Activated CD8-positive, alpha-beta memory T cell treated with anti-CD3 and anti-CD28 coated beads, Interleukin-2, amount 50 U/mL, for 24 hours (primary cell): ENCODE measurements around the gene MYL7.

Source experiments
- DNase-seq: peaks from one replicate; pipeline ENCODE4 v3.0.0-alpha.2; 2020; ENCODE audit errors: extremely low read depth

MYL7 gene

GRCh38 chr7:44150466-44150832, 9.3 kb upstream of the MYL7 start:
- DNase-seq, result no peak

GRCh38 chr7:44149571-44150465, 8.7 kb upstream of the MYL7 start:
- no peak for DNase-seq

GRCh38 chr7:44148961-44149536, 7.9 kb upstream of the MYL7 start:
- no peak for DNase-seq

- no peak for DNase-seq
Observed at GRCh38 chr7:44148166-44148565, 7.0 kb upstream of the MYL7 start.

GRCh38 chr7:44147026-44147991, 6.2 kb upstream of the MYL7 start:
- DNase-seq, result no peak

GRCh38 chr7:44145969-44146911, 5.1 kb upstream of the MYL7 start:
- no peak for DNase-seq

GRCh38 chr7:44145479-44145968, 4.4 kb upstream of the MYL7 start:
- no peak for DNase-seq

GRCh38 chr7:44144968-44145478, 3.9 kb upstream of the MYL7 start:
- no peak for DNase-seq

- no peak for DNase-seq
Observed at GRCh38 chr7:44144426-44144967, 3.4 kb upstream of the MYL7 start.

- DNase-seq, result no peak
Observed at GRCh38 chr7:44143646-44144250, 2.6 kb upstream of the MYL7 start.

GRCh38 chr7:44142028-44142427, 896 bp upstream of the MYL7 start:
- no peak for DNase-seq

GRCh38 chr7:44140341-44140740, 791 bp downstream of the MYL7 start:
- DNase-seq, result no peak

- no peak for DNase-seq
Observed at GRCh38 chr7:44139311-44140010, 1.7 kb downstream of the MYL7 start.

- DNase-seq, result no peak
Observed at GRCh38 chr7:44138698-44139097, 2.4 kb downstream of the MYL7 start.

GRCh38 chr7:44136731-44137130, 4.4 kb downstream of the MYL7 start:
- no peak for DNase-seq

GRCh38 chr7:44134943-44135628, 6.0 kb downstream of the MYL7 start:
- no peak for DNase-seq

GRCh38 chr7:44133295-44133694, 7.8 kb downstream of the MYL7 start:
- DNase-seq, result no peak

GRCh38 chr7:44132039-44132438, 9.1 kb downstream of the MYL7 start:
- DNase-seq, result no peak
